HG03565 (cell line): ENCODE measurements around the gene MEGF6.

Experiments used
- ATAC-seq: cut with Tn5 transposase; IDR thresholded peaks from one replicate; pipeline ENCODE4 v1.9.1; 2021; ENCODE audit warnings: mild to moderate bottlenecking, moderate library complexity; ENCODE audit not compliant: unreplicated experiment

Gene MEGF6

DNA sequence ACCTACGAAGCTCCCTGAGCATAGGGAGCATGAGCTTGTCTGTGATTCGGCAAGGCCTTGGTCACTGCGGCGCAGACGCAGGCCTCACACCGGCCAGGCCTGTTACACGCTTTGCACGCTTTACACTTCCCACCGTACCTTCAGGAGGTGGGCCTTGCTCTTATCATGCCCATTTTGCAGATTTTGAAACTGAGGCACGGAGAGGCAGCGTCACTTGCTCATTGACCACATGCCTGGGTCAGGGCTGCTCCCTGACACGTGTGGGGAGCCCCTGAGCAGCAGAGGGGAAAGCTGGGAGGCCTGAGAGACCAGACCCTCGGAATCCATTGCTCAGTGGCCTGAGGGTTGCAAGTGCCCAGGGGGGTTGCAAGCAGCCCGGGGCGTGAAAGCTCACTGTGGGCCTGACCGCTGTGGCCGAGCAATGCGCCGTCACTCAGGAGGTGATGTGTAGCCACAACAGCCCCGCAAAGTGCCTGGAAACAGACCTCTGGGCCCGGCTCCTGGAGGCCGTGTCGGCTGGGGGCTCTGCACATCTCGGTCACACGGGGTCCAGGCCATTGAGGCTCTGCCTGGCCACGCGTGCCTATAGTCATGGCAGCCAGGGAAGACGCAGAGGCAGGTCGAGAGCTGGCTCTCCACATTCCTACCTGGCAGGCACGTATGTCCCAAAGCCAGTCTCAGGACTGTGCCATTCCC is 149.9 kb downstream of the MEGF6 start:
- ATAC-seq = no peak

DNA sequence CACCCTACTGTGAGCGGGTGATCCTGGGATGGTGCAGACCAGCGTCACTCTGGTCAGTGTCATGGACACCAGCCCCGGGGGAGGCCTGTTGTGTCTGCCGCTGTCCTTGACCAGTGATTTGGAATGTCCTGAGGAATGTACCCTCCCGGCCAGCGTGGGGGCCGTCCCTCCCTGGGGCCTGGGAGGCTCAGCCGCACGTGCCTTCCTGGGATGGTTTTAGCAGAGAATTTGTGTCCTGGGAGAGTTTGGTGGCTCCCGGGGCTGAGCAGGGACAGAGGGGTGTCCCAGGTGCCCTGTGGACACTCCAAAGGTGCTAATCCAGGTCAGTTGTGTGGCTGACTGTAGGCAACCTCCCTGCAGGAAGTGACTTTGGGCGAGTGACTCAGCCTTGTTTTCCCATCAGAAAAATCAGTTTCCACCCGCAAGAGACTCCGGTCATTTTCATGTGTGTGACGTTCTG is 150.6 kb downstream of the MEGF6 start:
- ATAC-seq = no peak

DNA sequence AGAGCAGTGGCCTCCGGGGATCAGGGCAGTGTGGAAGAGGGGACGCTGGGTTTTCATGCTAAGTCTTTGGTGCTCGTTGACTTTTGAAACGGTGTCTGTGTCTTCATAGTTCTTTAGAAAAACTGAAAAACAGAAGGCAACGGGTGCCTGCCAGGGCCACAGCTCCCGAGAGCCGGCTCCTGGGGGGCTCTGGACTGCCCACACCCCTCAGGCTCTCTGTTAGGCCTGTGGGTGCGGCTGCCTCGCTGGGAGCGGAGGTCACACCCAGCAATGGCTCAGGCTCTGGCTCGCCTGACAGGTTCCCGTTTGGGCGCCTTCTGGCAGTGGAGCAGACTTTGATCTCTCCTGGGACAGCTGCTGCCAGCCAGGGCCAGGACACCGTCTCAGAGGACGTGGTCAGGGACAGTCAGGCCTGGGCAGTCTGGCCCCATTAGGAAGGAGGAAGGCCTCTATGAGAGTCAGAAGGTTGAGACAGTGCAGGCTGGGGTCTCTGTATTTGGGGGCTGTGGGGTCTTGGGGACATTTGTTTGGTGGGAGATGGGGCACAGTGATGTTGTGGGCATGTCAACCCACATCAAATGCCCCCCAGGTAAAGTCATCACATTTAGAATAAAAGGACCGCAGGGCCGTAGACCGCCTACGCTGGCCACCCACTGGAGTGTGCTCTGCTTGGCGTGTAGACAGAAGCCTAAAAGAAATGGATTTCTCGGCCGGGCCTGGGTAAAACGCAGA is 151.2 kb downstream of the MEGF6 start:
- ATAC-seq = no peak

DNA sequence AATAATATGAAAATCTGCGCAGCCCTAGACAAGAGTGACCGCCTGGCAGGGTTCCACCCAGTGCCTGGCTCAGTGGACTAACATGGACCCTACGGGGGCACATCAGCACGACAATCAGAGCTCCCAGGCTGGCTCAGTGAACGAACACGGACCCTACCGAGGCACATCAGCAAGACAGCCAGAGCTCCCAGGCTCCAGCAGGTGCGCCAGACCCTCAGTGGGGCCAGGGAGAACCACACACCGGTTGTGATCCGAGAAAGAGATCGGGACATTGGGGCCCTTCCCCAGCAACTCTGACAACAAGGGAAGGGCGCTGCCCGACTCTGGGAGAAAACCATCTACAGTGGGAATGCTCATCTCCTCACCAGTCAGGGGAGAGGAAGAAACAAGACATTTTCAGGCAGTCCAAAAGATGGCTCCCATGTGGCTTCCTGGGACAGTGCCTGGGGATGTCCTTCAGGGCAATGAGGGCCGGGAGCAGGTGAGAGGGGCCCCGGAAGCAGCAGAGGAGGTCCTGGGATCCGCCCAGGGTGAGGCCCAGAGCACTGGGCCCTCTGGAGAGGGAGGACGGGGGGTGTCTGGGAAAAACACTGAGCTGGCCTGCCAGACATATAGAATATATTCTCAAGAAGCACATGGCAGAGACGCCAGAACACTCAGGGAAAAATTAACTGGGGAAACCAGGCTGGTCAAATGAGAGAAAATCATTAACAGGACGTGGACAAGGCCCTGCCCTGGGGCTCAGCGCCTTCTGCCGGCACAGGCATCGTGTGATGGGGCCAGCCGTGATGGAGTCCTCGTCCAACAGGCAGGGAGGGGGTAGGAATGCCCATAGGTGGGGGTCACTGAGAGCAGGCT is 152.0 kb downstream of the MEGF6 start:
- ATAC-seq = no peak

DNA sequence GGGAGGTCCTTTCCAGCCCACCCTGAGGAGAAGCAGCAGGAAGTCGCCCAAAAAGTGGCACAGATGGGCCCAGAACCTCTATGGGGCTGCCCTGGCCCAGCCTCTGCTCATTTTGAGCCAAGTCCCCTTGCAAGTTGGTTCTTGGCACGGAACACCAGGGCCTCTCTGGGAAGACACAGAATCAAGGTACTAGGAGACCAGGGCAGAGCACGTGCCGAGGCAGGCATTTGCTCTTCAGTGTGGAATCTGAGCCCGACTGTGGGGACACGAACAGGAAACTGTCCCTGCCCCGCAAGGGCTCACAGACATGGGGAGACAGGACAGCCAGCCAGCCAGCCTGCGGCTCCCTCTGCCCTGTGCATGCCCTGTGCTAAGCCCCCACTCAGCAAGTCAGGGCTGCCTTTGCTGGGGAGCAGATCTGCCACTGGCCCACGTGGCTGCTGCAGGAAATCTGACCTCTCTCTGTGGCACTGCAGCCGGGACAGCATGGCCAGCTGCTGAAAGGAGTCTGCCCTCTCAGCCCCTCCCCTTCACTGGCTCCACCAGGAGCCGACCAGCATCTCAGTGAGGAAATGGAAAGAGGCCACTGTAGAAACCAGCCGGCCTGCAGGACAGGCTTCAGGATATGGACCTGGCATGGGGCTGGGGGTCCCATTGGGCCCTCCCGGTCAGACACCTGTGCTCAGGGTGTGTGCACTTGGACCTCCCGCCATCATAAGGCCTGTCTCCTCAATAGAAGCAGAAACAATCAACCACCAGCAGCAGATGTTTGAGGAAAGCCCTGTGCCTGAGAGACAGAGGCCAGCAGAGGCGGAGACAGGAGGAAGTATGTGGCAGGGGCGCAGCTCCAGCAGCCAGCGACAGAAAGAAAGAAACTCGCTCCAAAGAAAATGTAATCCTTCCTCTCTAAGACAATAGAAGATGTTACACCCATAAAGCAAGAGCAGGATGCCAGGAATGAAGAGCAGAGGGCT is 153.1 kb downstream of the MEGF6 start:
- no peak for ATAC-seq

DNA sequence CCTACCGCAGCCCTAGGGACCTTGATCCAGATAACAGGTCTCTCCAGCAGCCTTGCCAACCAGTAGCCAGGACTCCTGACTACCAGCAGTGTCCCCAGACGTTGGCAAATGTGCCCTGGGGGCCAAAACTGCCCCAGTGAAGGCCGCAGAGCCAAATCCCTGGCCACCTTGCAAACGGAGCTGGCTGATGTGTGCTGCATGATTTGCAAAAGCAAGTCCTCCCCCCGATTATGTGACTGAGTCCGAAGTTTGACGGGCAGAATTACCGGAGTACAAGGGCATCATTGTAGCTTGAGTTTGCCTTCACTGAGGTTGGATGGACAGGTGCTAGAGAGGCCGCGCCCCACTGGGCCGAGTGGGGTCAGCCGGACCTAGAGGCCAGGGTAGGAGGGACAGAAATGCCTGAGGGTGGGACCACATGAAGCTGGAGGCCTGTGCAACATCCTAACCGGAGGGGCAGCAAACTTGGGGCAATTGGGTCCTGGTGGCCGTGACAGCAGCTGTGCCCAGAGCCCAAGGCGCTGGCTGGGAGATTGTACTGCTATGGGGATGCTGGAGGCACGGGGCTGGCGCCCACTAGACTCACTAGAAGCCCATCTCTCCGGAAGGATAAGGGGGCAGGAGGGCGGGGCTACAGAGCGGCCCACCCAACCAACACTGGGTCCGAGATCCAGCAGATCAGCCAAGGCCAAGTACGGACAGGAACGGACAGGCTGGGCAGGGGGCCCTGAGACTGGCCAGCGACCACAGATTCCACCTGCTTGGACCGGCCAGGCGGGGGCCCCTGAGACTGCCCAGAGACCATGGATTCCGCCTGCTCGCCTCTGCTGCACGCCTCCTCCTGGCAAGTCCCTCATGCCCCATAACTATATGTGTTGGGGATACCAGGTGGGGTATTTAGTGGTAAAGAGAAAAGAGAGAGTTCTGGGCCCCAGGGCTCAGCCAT is 154.1 kb downstream of the MEGF6 start:
- ATAC-seq = no peak

DNA sequence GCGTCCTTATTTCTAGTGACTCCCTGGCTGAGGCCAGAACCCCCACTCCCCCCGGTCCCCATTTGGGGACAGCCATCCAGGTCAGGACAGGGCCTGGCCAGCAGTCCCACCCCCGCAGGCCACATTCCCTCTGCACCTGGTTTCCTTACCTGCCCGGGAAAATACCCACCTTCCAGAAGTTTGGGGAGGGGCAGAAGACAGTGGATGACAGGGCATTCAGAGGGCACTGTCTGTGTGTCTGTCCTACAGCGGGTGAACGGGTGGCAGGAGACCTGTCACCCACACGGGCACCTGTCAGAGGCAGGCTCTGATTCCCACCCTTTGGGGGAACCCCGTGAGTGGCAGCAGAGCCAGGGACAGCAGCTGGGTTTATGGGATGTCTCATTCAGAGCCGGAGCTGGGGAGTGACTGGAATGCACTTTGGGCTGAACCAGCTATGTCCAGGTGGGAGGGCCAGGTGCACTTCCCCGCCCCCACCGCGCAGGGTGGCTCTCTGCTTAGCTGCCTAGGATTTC is 154.8 kb downstream of the MEGF6 start:
- ATAC-seq = no peak

DNA sequence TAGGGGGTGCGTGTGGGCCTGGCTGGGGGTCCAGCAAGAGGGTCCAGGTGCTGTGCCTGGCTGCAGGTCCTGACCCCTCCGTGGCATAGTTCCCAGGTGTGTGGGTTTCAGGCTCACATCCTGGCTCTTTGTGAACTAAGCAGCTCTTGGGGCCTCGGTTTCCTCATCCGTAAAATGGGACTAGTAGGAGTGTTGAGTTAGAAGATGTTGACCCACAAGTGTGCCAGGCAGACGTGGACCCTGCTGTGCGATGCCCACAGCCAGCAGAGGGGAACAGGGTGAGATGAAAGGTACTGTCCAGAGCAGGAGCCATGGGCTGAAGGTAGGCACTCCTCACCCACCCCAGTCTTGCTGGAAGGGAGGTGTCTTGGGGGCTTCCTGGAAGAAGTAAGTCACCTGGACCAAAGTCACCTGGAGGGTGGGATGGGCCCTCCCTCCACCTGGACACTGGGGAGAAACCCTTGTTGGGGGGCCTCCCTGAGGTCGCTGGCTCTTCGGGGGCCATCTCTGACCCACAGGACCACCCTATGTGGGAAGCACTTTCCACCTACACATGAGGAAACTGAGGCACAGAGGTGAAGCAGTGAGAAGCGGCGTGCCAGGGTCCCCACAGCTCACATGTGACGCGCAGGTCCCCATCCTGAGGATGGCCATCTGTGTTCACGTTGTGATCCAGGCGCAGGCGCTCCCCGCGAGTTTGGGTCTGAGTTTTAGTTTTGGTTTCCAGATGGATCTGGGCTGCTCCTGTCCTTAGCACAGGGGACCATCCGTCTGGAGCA is 155.4 kb downstream of the MEGF6 start:
- no peak for ATAC-seq

DNA sequence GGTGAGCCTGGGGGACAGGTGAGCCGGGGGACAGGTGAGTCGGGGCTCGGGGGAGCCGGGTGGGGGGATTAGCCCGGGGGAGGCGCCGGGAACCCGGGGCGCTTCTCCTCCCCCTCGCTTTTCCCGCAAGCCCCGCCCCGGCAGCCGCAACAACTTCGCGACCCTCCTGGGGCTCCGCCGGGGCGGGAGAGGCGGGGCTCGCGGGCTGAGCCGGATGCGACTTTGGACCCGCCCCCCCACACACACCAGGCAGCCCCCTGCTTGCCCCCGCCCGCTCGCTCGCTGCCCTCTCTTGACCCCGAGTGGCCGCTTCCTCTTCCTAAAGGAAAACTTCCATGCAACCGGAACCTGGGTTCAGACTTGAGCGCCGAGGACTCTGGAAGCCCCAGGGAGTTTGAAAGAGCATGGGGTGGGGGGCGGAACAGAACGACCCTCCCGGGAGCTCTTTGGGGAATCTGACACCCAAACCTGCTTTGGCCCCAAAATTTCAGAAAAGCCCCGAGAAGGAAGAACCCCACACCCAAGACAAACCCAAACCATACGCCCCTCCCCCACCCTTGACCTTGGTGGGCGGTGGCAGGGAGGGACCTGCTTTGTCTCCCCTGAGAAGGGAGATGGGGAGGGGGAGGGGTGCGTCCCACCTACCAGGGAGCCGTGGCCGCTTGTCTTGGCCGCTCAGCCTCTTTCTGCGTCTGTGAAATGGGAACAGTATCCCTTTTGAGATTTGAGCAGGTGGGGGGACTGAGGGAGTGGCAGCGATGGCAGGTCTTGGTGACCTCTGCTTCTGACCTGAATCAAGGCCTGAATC is 156.3 kb downstream of the MEGF6 start:
- ATAC-seq = no peak

DNA sequence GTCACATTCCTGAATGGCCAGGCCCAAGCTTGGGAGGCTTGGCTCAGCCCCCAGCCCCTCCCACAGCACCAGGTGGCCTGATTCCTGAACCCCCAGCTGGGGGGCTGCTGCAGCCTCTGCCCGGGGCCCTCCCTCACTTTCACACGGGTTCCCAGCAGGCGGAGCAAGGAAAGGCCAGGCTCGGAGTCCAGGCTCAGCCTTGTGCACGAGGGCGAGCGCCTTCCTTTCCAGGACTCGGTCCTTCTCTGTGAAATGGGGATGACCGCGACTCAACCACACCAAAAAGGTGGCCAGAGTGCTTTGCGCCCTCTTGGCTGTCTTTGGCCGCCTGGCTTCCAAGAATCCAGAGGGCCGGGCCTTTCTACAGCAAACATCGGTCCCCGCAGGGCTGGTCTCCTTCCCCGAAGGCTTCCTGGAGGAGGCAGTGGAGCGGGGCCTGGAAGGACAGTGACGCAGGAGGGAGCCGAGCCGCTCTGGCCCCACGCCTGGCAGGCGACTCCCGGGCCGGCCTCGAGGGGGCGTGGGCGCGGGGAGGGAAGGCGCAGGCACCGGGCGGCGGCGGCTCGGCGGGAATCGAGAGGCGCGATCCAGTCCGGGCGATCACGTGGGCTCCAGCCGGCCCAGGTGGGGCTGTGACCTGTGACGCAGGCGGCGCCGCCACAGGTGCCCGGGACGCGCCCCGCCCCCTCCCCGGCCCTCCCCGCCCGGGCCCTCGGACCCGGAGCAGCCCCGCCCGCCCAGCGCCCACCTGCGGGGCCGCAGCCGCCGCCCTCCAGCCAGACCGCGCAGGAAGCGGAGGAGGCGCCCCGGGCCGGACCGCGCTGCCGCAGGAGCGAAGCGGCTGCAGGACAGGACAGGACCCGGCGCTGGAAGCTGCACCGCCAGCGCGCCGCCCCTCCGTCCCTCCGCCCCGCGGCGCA is 157.2 kb downstream of the MEGF6 start, which contains the start of gene ARHGEF16:
Gene ARHGEF16, plus strand, starts transcription at position 775 of the 920 bp plus-strand sequence. CDS start 8,420 bp downstream, outside the sequence.
- ATAC-seq = no peak

DNA sequence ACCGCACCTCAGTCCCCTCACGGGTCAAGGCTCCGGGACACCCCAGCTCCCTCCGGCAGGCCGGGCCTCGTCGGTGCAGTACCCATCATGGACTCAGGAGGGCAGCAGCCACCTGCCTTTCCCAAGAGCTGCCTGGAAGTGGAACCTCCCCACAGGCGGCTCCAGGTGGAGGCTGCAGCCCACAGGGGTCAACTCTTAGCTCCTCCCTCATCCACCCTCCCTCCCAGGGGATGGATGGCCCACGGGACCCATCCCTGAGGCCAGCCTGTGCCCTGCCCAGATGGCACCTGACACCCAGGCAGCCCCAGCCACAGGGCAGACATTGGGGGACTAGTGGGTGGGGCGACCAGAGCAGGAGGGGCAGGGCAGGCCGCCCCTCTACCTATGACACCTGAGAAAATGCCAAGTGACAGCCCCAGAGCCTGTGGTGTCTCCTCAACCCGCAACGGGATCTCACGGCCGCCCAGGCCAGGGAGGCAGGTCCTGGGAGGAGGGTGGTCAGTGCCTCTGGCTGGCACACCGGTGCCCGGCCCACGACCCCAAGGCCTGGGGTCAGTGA is 158.0 kb downstream of the MEGF6 start:
- ATAC-seq = no peak

DNA sequence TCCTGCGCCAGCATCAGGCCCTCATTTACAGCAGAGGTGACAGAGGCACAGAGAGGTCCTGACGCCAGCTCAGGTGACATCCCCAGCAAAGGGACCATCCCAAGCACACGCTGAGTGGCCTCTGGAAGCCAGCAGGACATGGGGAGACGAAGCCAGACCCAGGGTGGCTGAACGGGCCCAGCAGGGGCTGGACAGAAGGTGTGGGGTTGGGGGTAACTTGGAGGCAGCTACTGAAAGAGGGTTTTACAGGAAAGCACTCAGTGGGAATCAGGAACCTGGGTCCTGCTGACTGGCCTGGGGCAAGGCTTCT is 158.5 kb downstream of the MEGF6 start:
- ATAC-seq = no peak

DNA sequence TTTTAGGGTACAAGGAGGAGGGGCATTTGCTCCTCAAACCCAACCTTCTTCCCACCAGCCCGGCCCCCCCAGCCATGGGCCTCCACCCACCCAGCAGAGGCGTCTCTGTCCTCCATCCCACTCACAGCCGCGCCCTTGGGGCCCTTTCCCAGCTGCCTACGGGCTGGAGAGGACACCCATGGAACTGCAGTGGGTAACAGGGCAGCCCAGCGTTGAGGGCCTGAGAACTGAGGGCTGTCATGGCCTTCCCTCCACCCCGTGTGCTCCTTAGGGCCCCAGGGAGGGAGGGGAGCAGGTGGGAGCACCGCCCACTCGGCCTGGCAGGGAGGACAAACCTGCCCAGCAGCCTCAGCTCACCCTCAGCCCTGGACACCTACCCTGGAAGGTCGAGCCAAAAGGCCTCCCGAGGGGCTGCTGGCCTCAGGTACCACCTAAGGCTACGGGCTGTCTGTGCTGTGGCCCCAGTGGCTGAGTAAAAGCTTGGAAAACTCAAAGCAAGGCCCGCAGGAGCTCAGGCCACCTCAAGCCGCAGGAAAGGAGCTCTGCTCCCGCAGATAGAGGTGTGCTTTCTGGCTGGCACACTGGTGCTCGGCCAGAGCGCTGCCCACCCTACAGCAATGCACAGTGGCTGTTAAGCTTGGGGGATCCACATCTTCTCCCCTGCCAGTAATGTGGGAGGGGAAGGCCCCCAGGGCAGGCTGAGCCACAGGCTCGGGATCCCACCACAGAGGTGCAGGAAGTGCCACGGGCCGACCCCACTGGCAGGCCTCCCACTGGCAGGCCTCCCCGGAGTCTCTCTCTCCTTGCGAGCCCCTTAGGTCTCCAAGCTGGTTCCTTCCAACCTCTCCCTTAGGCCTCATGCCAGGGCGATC is 159.1 kb downstream of the MEGF6 start:
- ATAC-seq = no peak

DNA sequence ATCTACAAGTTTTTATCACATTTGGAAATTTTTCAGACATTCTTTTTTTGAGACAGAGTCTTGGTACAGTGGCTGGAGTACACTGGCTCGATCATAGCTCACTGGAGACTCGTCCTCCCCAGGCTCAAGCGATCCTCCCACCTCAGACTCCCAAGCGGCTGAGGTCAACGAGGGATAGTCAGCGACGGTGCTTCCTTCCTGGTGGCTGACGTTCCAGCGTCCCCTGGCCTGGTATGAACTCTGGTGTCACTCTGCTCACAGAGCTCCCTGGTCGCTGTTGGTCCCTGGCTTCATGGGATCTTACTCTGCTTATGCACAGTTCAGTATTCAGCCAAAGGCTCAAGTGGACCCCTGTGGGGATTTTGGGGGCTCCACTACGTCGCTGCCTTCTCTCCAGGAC is 160.3 kb downstream of the MEGF6 start:
- no peak for ATAC-seq

DNA sequence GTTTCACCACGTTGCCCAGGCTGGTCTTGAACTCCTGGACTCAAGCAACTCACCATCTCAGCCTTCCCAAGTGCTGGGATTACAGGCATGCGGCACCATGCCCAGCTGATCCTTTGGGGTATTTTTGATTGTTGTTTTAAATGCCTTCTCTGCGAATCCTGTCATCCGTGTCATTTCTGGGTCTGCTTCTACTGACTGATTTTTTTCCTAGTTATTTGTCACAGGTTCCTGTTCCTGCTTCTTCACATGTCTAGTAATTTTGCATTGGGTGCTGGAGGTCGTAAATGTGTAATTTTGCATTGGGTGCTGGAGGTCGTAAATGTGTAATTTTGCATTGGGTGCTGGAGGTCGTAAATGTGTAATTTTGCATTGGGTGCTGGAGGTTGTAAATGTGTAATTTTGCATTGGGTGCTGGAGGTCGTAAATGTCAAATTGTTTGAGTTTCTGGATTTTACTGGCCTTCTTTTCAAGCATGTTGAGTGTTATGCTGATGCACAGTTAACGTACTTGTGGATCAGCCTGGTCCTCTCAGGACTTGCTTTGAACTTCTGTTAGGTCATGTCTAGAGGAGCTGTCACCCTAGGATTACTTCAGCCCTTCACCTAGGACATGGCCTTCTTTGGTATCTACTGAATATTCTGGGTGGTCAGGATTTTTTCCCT is 161.0 kb downstream of the MEGF6 start:
- ATAC-seq = no peak
